ENCODE data around the gene EFCAB14.
A peak's percentile ranks its signal among the peaks of the same experiment; 100 is the strongest.
"Not testable (repeated sequence)": the region's sequence is repeated elsewhere in the genome, so short reads cannot be mapped to it uniquely, and the experiment has no call there.

EFCAB14 gene

DNA sequence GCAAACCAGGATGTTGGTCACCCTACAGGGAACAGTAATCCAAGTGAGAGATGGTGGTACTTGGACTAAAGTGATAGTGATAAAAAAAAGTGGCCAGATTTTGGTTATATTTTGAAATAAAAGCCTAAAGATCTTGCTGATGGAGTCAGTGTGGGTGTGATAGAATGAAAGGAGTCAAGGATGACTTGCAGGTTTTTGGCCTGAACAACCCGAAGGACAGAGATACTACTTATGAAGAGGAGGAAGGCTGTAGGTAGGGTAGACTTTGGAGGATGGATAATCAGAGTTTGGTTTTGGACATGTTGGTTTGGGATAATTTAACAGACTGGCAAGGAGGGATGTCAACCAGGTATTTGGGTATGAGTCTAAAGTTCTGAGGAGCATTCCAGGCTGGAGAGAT, 48.8 kb downstream of the EFCAB14 start:
- H3K9ac ChIP-seq (ENCODE audit: low read length in 2 of 2): no peak overlapping the region
- H3K4me3 ChIP-seq (ENCODE audit: low read length in 2 of 2): no peak overlapping the region
- peaks cover 31% of the 10 kb centered on the region for H3K4me1 ChIP-seq (ENCODE audit: control insufficient read depth, insufficient read depth, low read length)
- H3K36me3 ChIP-seq (ENCODE audit: control insufficient read depth in 2 of 2, insufficient read depth in 2 of 2, low read length in 2 of 2): peaks cover 6 to 8% of the 10 kb centered on the region in 2 donors
- H3K27ac ChIP-seq (ENCODE audit: low read length): no peak overlapping the region
- no peaks in the 10 kb centered on the region for H3K9me3 ChIP-seq (ENCODE audit: control insufficient read depth in 2 of 2, low read length in 2 of 2)
- no peaks in the 10 kb centered on the region for H3K27me3 ChIP-seq (ENCODE audit: control insufficient read depth in 1 of 2, insufficient read depth in 2 of 2, low read length in 2 of 2)

DNA sequence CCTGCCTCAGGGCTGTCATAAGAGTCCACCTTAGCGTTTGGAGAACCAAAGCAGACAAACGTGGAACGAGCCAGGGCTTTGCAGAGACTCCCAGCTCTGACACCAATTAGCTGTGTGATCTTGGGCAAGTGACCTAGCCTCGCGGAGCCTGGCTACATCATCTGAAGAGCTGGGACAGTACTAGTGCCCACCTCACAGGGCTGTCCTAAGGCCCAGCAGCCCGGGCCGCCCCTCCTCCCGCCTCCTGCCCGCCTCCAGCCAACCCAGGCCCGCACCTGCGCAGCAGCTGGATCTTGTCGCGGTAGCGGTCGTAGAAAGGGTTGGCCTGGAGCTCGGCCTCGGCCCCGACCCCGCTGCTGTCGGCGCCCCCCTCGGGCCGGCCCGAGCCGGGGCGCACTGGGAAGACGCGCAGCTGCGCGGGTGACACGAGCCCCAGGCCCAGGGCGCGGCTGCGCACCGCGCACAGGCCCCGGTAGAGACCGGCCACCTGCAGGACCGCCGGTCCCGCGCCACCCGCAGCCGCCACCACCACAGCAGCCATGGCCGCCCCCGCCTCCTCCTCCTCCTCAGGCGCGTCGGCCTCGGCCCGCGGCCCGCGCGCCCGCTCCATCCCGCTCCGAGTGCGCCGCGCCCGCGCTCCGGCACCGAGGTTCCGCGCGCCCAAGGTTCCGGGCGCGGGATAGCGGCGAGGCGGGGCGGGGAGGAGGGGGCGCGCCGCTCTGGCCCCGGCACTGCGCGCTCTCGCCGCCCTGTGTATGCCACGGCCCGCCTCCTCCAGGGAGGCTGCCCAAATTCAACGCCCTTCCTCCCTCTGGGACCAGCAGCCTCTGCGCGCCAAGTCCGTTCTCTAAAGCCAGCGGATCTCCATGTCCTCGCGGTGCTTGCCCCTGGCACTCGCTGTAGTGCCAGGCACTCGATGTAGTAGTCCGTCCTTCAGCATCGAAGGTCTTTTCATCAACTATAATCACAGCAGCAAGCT, 50.8 kb downstream of the EFCAB14 start, which contains the start of gene ATPAF1:
Gene ATPAF1 (minus strand): TSS at position 583 of the 979 bp plus-strand sequence. CDS start 42 bp downstream, at position 541.
- H3K27ac ChIP-seq (ENCODE audit: low read length): peak within 1 kb of the TSS; percentile 89
- no peaks in the 10 kb centered on the region for H3K9me3 ChIP-seq (ENCODE audit: control insufficient read depth in 2 of 2, low read length in 2 of 2)
- peaks cover 38% of the 10 kb centered on the region for H3K4me1 ChIP-seq (ENCODE audit: control insufficient read depth, insufficient read depth, low read length)
- H3K27me3 ChIP-seq (ENCODE audit: control insufficient read depth in 1 of 2, insufficient read depth in 2 of 2, low read length in 2 of 2): no peaks in the 10 kb centered on the region
- H3K36me3 ChIP-seq (ENCODE audit: control insufficient read depth in 2 of 2, insufficient read depth in 2 of 2, low read length in 2 of 2): peaks cover 16% of the 10 kb centered on the region in 2 donors
- peak within 1 kb of the TSS; percentile 78 to 94 for H3K9ac ChIP-seq (ENCODE audit: low read length in 2 of 2)
- peak within 1 kb of the TSS; percentile 92 to 96 for H3K4me3 ChIP-seq (ENCODE audit: low read length in 2 of 2)

DNA sequence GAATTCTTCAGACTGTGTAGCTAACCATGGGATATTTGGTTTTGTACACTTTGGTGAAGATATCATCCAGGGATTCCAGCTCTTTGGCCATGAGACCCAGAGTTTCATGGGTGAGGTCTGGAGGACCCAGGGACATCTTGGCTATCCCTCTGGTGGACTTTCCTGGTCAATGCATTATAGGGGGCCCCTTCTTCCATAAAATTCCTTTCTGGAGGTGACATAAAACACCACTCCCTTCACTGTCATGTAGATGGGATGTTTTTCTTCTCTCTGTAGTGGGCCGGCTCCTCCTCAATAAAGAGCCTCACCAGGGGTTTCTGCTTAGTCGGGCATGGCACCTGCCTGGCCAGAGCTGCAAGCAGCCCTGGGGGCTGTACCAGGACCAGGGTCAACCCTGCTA, 52.9 kb downstream of the EFCAB14 start:
- peaks cover 38% of the 10 kb centered on the region for H3K4me1 ChIP-seq (ENCODE audit: control insufficient read depth, insufficient read depth, low read length)
- H3K4me3 ChIP-seq (ENCODE audit: low read length in 2 of 2): peak overlapping the region in 1 of 2 donors; percentile 96
- H3K36me3 ChIP-seq (ENCODE audit: control insufficient read depth in 2 of 2, insufficient read depth in 2 of 2, low read length in 2 of 2): peaks cover 13 to 16% of the 10 kb centered on the region in 2 donors
- no peaks in the 10 kb centered on the region for H3K9me3 ChIP-seq (ENCODE audit: control insufficient read depth in 2 of 2, low read length in 2 of 2)
- peak overlapping the region; percentile 29 to 74 for H3K9ac ChIP-seq (ENCODE audit: low read length in 2 of 2)
- H3K27me3 ChIP-seq (ENCODE audit: control insufficient read depth in 1 of 2, insufficient read depth in 2 of 2, low read length in 2 of 2): no peaks in the 10 kb centered on the region
- H3K27ac ChIP-seq (ENCODE audit: low read length): no peak overlapping the region

DNA sequence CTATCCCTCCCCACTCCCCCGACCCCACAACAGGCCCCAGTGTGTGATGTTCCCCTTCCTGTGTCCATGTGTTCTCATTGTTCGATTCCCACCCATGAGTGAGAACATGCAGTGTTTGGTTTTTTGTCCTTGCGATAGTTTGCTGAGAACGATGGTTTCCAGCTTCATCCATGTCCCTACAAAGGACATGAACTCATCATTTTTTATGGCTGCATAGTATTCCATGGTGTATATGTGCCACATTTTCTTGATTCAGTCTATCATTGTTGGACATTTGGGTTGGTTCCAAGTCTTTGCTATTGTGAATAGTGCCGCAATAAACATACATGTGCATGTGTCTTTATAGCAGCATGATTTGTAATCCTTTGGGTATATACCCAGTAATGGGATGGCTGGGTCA, 56.0 kb downstream of the EFCAB14 start:
- Histone ChIP-seq H3K36me3 (ENCODE audit: control insufficient read depth in 2 of 2, insufficient read depth in 2 of 2, low read length in 2 of 2) (peaks cover 19 to 26% of the 10 kb centered on the region in 2 donors), H3K4me1 (ENCODE audit: control insufficient read depth, insufficient read depth, low read length) (peaks cover 28% of the 10 kb centered on the region)

DNA sequence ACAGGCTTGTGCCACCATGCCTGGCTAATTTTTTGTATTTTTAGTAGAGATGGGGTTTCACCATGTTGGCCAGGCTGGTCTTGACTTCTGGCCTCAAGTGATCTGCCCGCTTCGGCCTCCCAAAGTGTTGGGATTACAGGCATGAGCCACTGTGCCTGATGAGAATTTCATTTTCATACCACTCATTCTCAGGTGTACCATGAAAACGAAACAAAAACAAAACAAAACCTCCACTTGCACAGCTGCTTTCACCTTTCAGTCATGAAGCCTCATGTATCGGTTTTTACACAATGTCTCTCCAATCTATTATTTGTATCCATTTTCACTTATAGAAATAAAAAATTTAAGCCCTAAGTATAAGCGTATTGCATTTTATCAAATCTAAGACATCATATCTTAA, 58.8 kb downstream of the EFCAB14 start:
- peaks cover 27 to 31% of the 10 kb centered on the region in 2 donors for H3K36me3 ChIP-seq (ENCODE audit: control insufficient read depth in 2 of 2, insufficient read depth in 2 of 2, low read length in 2 of 2)
- H3K27me3 ChIP-seq (ENCODE audit: control insufficient read depth in 1 of 2, insufficient read depth in 2 of 2, low read length in 2 of 2); H3K4me1 ChIP-seq (ENCODE audit: control insufficient read depth, insufficient read depth, low read length); H3K9ac ChIP-seq (ENCODE audit: low read length in 2 of 2); H3K9me3 ChIP-seq (ENCODE audit: control insufficient read depth in 2 of 2, low read length in 2 of 2); H3K27ac ChIP-seq (ENCODE audit: low read length); H3K4me3 ChIP-seq (ENCODE audit: low read length in 2 of 2): not testable (repeated sequence)

More for the DNA sequence above, 56.0 kb downstream of the EFCAB14 start:
- H3K27ac ChIP-seq (ENCODE audit: low read length); H3K27me3 ChIP-seq (ENCODE audit: control insufficient read depth in 1 of 2, insufficient read depth in 2 of 2, low read length in 2 of 2); H3K9me3 ChIP-seq (ENCODE audit: control insufficient read depth in 2 of 2, low read length in 2 of 2); H3K9ac ChIP-seq (ENCODE audit: low read length in 2 of 2); H3K4me3 ChIP-seq (ENCODE audit: low read length in 2 of 2): not testable (repeated sequence)

DNA sequence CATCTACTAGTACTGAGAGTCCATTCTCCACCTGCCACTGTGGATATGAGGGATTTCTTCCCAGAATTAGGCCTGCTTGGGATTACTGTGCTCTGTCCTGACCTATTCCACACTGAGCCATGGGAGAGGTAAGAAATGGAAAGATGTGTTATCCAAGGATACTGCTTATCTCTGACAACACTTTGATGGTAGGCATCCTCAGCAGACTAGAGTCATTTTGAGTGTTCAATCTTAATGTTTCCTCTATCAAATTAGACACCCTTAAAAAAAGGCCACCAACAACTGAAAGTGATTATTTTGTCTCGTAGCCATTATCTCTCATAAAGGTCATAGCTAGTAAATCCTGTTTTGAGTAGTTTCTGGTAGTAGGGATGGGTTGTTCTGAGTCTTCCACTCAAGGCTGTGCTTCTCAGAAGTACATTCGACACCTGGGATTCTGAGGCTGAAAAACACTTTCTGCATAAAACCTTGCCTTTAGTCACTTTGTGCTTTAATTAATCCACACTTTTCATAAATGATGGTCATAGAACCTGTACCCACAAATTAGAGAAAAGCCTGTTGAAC, 59.5 kb downstream of the EFCAB14 start:
- Histone ChIP-seq H3K4me3 (ENCODE audit: low read length in 2 of 2) (no peak overlapping the region), H3K4me1 (ENCODE audit: control insufficient read depth, insufficient read depth, low read length) (peaks cover 5% of the 10 kb centered on the region), H3K27me3 (ENCODE audit: control insufficient read depth in 1 of 2, insufficient read depth in 2 of 2, low read length in 2 of 2) (no peaks in the 10 kb centered on the region), H3K9ac (ENCODE audit: low read length in 2 of 2) (no peak overlapping the region), H3K36me3 (ENCODE audit: control insufficient read depth in 2 of 2, insufficient read depth in 2 of 2, low read length in 2 of 2) (peaks cover 25 to 26% of the 10 kb centered on the region in 2 donors), H3K27ac (ENCODE audit: low read length) (no peak overlapping the region), H3K9me3 (ENCODE audit: control insufficient read depth in 2 of 2, low read length in 2 of 2) (no peaks in the 10 kb centered on the region)

DNA sequence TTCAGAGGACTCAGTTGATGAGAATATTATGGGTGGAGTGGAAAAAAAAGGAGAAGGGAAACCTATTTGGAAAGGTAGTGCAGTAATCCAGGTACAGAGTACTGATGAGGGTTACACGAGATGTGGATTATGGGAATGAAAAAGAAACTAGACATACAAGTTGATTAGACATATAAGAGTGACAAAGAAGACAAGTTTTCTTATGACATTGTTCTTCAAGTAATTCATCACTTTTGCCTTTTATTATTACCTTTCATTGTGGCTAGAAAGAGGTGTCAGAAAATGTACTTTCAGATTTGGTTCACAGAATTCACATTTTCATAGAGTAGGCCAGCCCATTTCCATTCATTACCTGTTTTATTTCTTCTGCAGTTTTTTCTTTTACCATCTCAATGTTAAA, 61.1 kb downstream of the EFCAB14 start:
- no peaks in the 10 kb centered on the region for H3K9me3 ChIP-seq (ENCODE audit: control insufficient read depth in 2 of 2, low read length in 2 of 2)
- H3K27ac ChIP-seq (ENCODE audit: low read length): no peak overlapping the region
- peaks cover 19 to 20% of the 10 kb centered on the region in 2 donors for H3K36me3 ChIP-seq (ENCODE audit: control insufficient read depth in 2 of 2, insufficient read depth in 2 of 2, low read length in 2 of 2)
- peaks cover 2% of the 10 kb centered on the region for H3K4me1 ChIP-seq (ENCODE audit: control insufficient read depth, insufficient read depth, low read length)
- H3K4me3 ChIP-seq (ENCODE audit: low read length in 2 of 2): no peak overlapping the region
- no peak overlapping the region for H3K9ac ChIP-seq (ENCODE audit: low read length in 2 of 2)
- no peaks in the 10 kb centered on the region for H3K27me3 ChIP-seq (ENCODE audit: control insufficient read depth in 1 of 2, insufficient read depth in 2 of 2, low read length in 2 of 2)

DNA sequence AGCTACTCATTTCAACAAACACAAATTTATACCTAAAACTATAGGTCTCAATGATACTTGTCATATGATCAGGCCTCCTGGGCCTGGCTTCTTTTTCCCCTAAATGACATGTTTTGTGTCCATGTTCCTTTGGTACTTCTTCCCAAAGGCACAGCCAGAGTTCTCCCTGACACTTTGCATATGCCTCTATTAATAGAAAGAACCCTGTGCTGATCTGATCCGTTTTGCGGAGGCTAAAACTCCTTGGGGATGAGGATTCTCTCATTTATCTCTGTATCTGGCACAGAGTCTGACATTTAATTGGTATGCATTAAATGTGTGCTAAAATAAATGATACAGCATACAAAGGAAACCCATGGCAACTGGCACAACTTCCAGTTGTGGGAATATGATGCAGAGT, 62.3 kb downstream of the EFCAB14 start:
- Histone ChIP-seq H3K27ac (ENCODE audit: low read length) (peak overlapping the region; percentile 2), H3K4me3 (ENCODE audit: low read length in 2 of 2) (no peak overlapping the region), H3K36me3 (ENCODE audit: control insufficient read depth in 2 of 2, insufficient read depth in 2 of 2, low read length in 2 of 2) (peaks cover 22 to 26% of the 10 kb centered on the region in 2 donors), H3K27me3 (ENCODE audit: control insufficient read depth in 1 of 2, insufficient read depth in 2 of 2, low read length in 2 of 2) (no peaks in the 10 kb centered on the region), H3K4me1 (ENCODE audit: control insufficient read depth, insufficient read depth, low read length) (peaks cover 2% of the 10 kb centered on the region), H3K9ac (ENCODE audit: low read length in 2 of 2) (no peak overlapping the region), H3K9me3 (ENCODE audit: control insufficient read depth in 2 of 2, low read length in 2 of 2) (no peaks in the 10 kb centered on the region)

DNA sequence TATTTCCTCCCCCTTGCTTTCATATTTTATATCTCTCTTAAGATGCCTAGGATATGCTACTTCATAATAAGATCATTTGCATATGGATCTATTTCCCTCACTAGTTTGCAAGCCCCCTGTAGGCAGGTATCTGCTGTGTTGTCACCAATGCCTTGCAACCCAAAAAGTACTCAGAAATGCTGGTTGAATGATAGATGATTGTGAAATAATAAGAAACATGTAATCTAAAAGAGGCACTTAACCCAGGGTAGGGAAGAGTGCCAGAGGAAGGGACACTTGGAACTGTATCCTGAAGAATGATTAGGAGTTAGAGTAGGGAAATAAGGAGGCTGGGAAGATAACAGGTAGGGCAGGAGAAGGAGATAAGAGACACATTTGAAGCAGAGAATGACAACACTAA, 63.1 kb downstream of the EFCAB14 start:
- Histone ChIP-seq H3K9me3 (ENCODE audit: control insufficient read depth in 2 of 2, low read length in 2 of 2) (no peaks in the 10 kb centered on the region), H3K4me1 (ENCODE audit: control insufficient read depth, insufficient read depth, low read length) (peaks cover 2% of the 10 kb centered on the region), H3K27me3 (ENCODE audit: control insufficient read depth in 1 of 2, insufficient read depth in 2 of 2, low read length in 2 of 2) (no peaks in the 10 kb centered on the region), H3K27ac (ENCODE audit: low read length) (peak overlapping the region; percentile 13), H3K36me3 (ENCODE audit: control insufficient read depth in 2 of 2, insufficient read depth in 2 of 2, low read length in 2 of 2) (peaks cover 22 to 26% of the 10 kb centered on the region in 2 donors), H3K4me3 (ENCODE audit: low read length in 2 of 2) (no peak overlapping the region), H3K9ac (ENCODE audit: low read length in 2 of 2) (no peak overlapping the region)

DNA sequence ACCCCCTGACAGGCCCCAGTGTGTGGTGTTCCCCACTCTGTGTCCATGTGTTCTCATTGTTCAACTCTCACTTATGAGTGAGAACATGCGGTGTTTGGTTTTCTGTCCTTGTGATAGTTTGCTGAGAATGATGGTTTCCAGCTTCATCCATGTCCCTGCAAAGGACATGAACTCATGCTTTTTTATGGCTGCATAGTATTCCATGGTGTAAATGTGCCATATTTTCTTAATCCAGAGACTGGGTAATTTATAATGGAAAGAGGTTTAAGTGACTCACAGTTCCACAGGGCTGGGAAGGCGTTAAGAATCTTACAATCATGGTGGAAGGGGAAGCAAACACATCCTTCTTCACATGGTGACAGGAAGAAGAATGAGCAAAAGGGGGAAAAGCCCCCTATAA, 64.2 kb downstream of the EFCAB14 start:
- H3K27ac ChIP-seq (ENCODE audit: low read length); H3K27me3 ChIP-seq (ENCODE audit: control insufficient read depth in 1 of 2, insufficient read depth in 2 of 2, low read length in 2 of 2); H3K4me1 ChIP-seq (ENCODE audit: control insufficient read depth, insufficient read depth, low read length); H3K9ac ChIP-seq (ENCODE audit: low read length in 2 of 2); H3K9me3 ChIP-seq (ENCODE audit: control insufficient read depth in 2 of 2, low read length in 2 of 2); H3K4me3 ChIP-seq (ENCODE audit: low read length in 2 of 2): not testable (repeated sequence)
- H3K36me3 ChIP-seq (ENCODE audit: control insufficient read depth in 2 of 2, insufficient read depth in 2 of 2, low read length in 2 of 2): peaks cover 29 to 36% of the 10 kb centered on the region in 2 donors
